ENCODE measurements around the gene OGFR.
A peak's percentile ranks its signal among the peaks of the same experiment; 100 is the strongest.

The OGFR gene

GRCh38 chr20:62805711-62806382 lies 1.2 kb downstream of the OGFR start:
- no peak for TF ChIP-seq CTCF (IDR thresholded peaks at IDR 0.05; ENCODE audit: insufficient read depth, low read depth, low read length, missing control alignments)
- DNase-seq (ENCODE audit: low read depth) = no peak
- peak overlapping the region; percentile 61 for H3K4me3 ChIP-seq (ENCODE audit: low read length)

GRCh38 chr20:62806383-62807050 lies 1.9 kb downstream of the OGFR start:
- no peak for DNase-seq (ENCODE audit: low read depth)
- no peak overlapping the region for H3K4me3 ChIP-seq (ENCODE audit: low read length)
- no peak for TF ChIP-seq CTCF (IDR thresholded peaks at IDR 0.05; ENCODE audit: insufficient read depth, low read depth, low read length, missing control alignments)

- DNase-seq (ENCODE audit: low read depth) = no peak
- H3K4me3 ChIP-seq (ENCODE audit: low read length) = no peak overlapping the region
- no peak for TF ChIP-seq CTCF (IDR thresholded peaks at IDR 0.05; ENCODE audit: insufficient read depth, low read depth, low read length, missing control alignments)
These were observed 3.0 kb downstream of the OGFR start for GRCh38 chr20:62807444-62808210.

GRCh38 chr20:62808211-62808865 lies 3.7 kb downstream of the OGFR start:
- TF ChIP-seq CTCF (IDR thresholded peaks at IDR 0.05; ENCODE audit: insufficient read depth, low read depth, low read length, missing control alignments) = peak; percentile 87
- DNase-seq (ENCODE audit: low read depth) = peak; percentile 55
- H3K4me3 ChIP-seq (ENCODE audit: low read length) = no peak overlapping the region

GRCh38 chr20:62809530-62810428 lies 5.1 kb downstream of the OGFR start:
- TF ChIP-seq CTCF (IDR thresholded peaks at IDR 0.05; ENCODE audit: insufficient read depth, low read depth, low read length, missing control alignments) = no peak
- no peak overlapping the region for H3K4me3 ChIP-seq (ENCODE audit: low read length)
- no peak for DNase-seq (ENCODE audit: low read depth)

GRCh38 chr20:62811320-62811719 lies 6.7 kb downstream of the OGFR start:
- DNase-seq (ENCODE audit: low read depth) = no peak
- TF ChIP-seq CTCF (IDR thresholded peaks at IDR 0.05; ENCODE audit: insufficient read depth, low read depth, low read length, missing control alignments) = no peak
- H3K4me3 ChIP-seq (ENCODE audit: low read length) = no peak overlapping the region

Data from epithelial cell of esophagus (primary cell).